CD4-positive, alpha-beta T cell (primary cell): ENCODE data around the gene MARCHF3. TPM values are rescaled to one million over a fixed set of nuclear protein-coding genes. Genes with fewer than 3 reads are reported as not detected.

Experiments
- ATAC-seq: fragments of 200-7000 bp; cut with Tn5 transposase; one replicate; pipeline ENCODE4 v1.10.0; 2022; ENCODE audit warnings: mild to moderate bottlenecking; ENCODE audit not compliant: poor library complexity
- CTCF ChIA-PET: fragments of 350-600 bp; sonication (Branson Sonifier 250); formaldehyde crosslinking; loops from one replicate; lab custom pipeline; 2021; ENCODE audit warnings: antibody characterized with exemption, inconsistent platforms; lab: Charles Lee
- POLR2A ChIA-PET: fragments of 350-600 bp; sonication (Branson Sonifier 250); formaldehyde crosslinking; loops from one replicate; lab custom pipeline; 2021; ENCODE audit warnings: antibody characterized with exemption, inconsistent platforms; lab: Charles Lee
- DNase-seq, 14 experiments: peaks; one replicate each; pipeline ENCODE4 v3.0.0-alpha.2; 2013 to 2020; ENCODE audit warnings: mixed read lengths in 2 of 14
- H3K27ac ChIP-seq, 2 donors: one replicate each; pipeline versions ENCODE4 v1.5.1 to v1.7.0; 2013; ENCODE audit warnings: low read length in 2 of 2, low read depth in 1 of 2, mild to moderate bottlenecking in 1 of 2
- H3K27me3 ChIP-seq, 2 experiments: 1 replicate in 1 of 2; 2 replicates in 1 of 2; pipeline versions ENCODE4 v1.6.1 to v1.7.0; 2013; ENCODE audit warnings: low read length in 2 of 2, control low read depth in 1 of 2, mild to moderate bottlenecking in 1 of 2, moderate library complexity in 1 of 2; ENCODE audit not compliant: insufficient read depth in 2 of 2, control insufficient read depth in 1 of 2
- H3K36me3 ChIP-seq: one replicate; pipeline ENCODE4 v1.6.1; 2013; ENCODE audit warnings: low read length, control low read depth; ENCODE audit not compliant: insufficient read depth
- H3K4me1 ChIP-seq: one replicate; pipeline ENCODE4 v1.6.1; 2013; ENCODE audit warnings: low read length, control low read depth; ENCODE audit not compliant: insufficient read depth
- H3K4me3 ChIP-seq: one replicate; pipeline ENCODE4 v1.5.1; 2013; ENCODE audit warnings: mild to moderate bottlenecking, low read length, moderate library complexity
- H3K9me3 ChIP-seq, 2 experiments: 1 replicate in 1 of 2; 2 replicates in 1 of 2; pipeline versions ENCODE4 v1.6.1 to v1.7.0; 2013; ENCODE audit warnings: low read length in 2 of 2, mild to moderate bottlenecking in 2 of 2, control low read depth in 1 of 2, moderate library complexity in 1 of 2; ENCODE audit not compliant: control insufficient read depth in 1 of 2, insufficient read depth in 1 of 2
- H3K27ac Mint-ChIP-seq: one replicate; pipeline ENCODE4 v1.8.0; 2020; ENCODE audit warnings: mixed read lengths
- H3K27me3 Mint-ChIP-seq: one replicate; pipeline ENCODE4 v1.8.0; 2021; ENCODE audit warnings: mixed read lengths
- H3K36me3 Mint-ChIP-seq: one replicate; pipeline ENCODE4 v1.8.0; 2021; ENCODE audit warnings: low read depth, mixed read lengths
- H3K4me1 Mint-ChIP-seq: one replicate; pipeline ENCODE4 v1.8.0; 2021; ENCODE audit warnings: low read depth, mixed read lengths
- H3K4me3 Mint-ChIP-seq: one replicate; pipeline ENCODE4 v1.8.0; 2020; ENCODE audit warnings: mild to moderate bottlenecking, mixed read lengths
- H3K9me3 Mint-ChIP-seq: one replicate; pipeline ENCODE4 v1.8.0; 2020; ENCODE audit warnings: mixed read lengths
- intact Hi-C, 2 experiments: fragments of 100-400 bp; cut with DNase I in 1 of 2; cut with micrococcal nuclease in 1 of 2; formaldehyde crosslinking; loops; one replicate each; pipeline versions ENCODE4 v1.15.1 to v1.9.0; 2023 to 2025; cut with DNase I, micrococcal nuclease
- total RNA-seq, 174 experiments: library from RNA in 2 of 174; stranded (reverse) in 2 of 174; gene quantifications; one replicate each; pipeline ENCODE4 v1.2.3 and lab custom pipeline; 2021 to 2026
- TF ChIP-seq, protein P1 (sequence below): fragments of 200-600 bp; IDR thresholded peaks from one replicate; pipeline ENCODE4 v1.8.0; 2022; ENCODE audit warnings: antibody characterized with exemption, mild to moderate bottlenecking

Gene MARCHF3
- total RNA-seq, 2 experiments from 2014 or later: 5.2 to 6.2 TPM

DNA sequence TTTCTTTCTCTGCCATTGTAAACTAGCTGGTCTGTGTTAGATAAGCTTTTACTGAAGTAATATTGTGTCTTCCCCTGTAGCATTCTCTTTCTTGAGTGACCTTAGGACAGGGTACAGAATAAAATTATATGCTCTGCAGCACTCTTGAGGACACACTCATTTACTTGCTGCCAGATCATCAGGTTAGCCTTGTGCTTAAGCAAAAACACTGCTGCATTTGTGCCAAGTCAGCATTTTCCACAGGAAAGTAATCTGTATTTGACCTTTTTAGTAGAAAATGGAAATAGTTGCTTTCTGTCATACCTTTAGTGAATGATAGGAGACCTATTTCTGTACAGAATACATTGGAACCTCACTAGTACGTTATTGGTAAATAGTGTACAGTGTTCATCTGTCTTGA, 199.2 kb downstream of the MARCHF3 start:
- Mint-ChIP-seq H3K4me1 (no peaks in the 10 kb centered on the region), H3K27me3 (no peaks in the 10 kb centered on the region), H3K4me3 (no peak overlapping the region), H3K27ac (peak overlapping the region; percentile 8), H3K36me3 (peaks cover 81% of the 10 kb centered on the region), H3K9me3 (no peaks in the 10 kb centered on the region)
- ATAC-seq (no peak), DNase-seq (no peak)
- intact Hi-C loops: no loop called here
- no peak overlapping the region for H3K27ac ChIP-seq
- ChIA-PET CTCF (interaction anchor here (0.6 kb wide), 1 partner anchor 288 kb away, joined by 3 read pairs; no protein-coding TSS in a partner anchor), POLR2A (interaction anchor here (1.3 kb wide), 1 partner anchor 15 kb away, joined by 5 read pairs; no protein-coding TSS in a partner anchor)
- no peaks in the 10 kb centered on the region for H3K4me1 ChIP-seq
- no peaks in the 10 kb centered on the region for H3K9me3 ChIP-seq
- TF ChIP-seq, protein P1, sequence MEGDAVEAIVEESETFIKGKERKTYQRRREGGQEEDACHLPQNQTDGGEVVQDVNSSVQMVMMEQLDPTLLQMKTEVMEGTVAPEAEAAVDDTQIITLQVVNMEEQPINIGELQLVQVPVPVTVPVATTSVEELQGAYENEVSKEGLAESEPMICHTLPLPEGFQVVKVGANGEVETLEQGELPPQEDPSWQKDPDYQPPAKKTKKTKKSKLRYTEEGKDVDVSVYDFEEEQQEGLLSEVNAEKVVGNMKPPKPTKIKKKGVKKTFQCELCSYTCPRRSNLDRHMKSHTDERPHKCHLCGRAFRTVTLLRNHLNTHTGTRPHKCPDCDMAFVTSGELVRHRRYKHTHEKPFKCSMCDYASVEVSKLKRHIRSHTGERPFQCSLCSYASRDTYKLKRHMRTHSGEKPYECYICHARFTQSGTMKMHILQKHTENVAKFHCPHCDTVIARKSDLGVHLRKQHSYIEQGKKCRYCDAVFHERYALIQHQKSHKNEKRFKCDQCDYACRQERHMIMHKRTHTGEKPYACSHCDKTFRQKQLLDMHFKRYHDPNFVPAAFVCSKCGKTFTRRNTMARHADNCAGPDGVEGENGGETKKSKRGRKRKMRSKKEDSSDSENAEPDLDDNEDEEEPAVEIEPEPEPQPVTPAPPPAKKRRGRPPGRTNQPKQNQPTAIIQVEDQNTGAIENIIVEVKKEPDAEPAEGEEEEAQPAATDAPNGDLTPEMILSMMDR: no peak
- H3K36me3 ChIP-seq: peaks cover 67% of the 10 kb centered on the region
- no peaks in the 10 kb centered on the region for H3K27me3 ChIP-seq
- no peak overlapping the region for H3K4me3 ChIP-seq

DNA sequence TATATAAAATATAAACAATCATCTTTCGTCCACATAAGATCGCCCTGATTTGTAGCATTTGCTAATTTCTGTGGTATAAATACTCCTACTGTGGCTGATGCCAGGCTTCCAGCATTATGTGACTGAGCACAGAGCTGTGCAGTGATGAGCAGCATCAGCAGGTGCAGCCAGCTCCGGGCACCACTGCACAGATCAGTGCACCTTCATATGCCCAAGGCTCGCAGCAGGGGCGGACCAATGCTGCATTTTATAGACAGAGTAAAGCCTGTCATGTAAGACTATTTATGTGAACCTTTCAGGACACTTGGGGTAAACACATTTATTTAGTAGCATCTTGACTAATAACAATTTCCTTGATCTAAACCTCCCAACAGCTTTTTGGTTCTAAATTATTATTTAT, 200.3 kb downstream of the MARCHF3 start:
- intact Hi-C loops: no loop called here
- Mint-ChIP-seq H3K4me1 (no peaks in the 10 kb centered on the region), H3K9me3 (no peaks in the 10 kb centered on the region), H3K27ac (no peak overlapping the region), H3K4me3 (no peak overlapping the region), H3K27me3 (no peaks in the 10 kb centered on the region), H3K36me3 (peaks cover 81% of the 10 kb centered on the region)
- H3K27me3 ChIP-seq: no peaks in the 10 kb centered on the region
- H3K4me1 ChIP-seq: no peaks in the 10 kb centered on the region
- POLR2A ChIA-PET: interaction anchor here (1.6 kb wide), 1 partner anchor 52 kb away, joined by 4 read pairs; no protein-coding TSS in a partner anchor
- CTCF ChIA-PET: no interaction called here
- DNase-seq (no peak), ATAC-seq (no peak)
- peaks cover 72% of the 10 kb centered on the region for H3K36me3 ChIP-seq
- no peak overlapping the region for H3K4me3 ChIP-seq
- H3K9me3 ChIP-seq: no peaks in the 10 kb centered on the region
- H3K27ac ChIP-seq: no peak overlapping the region
- TF ChIP-seq, protein P1: no peak

DNA sequence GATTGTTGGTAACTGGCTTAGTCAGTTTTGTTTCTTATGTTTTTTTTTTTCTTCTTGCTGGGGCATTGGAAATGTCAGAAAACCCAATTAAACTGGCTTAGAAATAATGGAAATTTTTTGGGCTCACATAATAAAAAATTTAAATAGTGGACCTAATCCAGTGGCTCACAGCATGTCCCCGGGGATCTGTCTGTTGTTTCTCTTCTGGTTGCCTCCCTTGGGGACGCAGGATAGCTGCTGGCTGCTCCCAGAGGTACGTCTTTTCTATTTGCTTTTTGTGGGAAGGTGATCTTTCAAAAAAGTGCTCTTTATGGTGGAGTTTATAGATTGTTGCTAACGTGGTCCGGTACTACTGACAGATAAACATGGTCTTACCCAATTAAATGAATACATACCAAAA, 201.3 kb downstream of the MARCHF3 start:
- intact Hi-C loops: no loop called here
- Mint-ChIP-seq H3K4me1 (no peaks in the 10 kb centered on the region), H3K27me3 (no peaks in the 10 kb centered on the region), H3K9me3 (no peaks in the 10 kb centered on the region), H3K4me3 (no peak overlapping the region), H3K36me3 (peaks cover 79% of the 10 kb centered on the region), H3K27ac (no peak overlapping the region)
- ATAC-seq: no peak
- DNase-seq: no peak
- Histone ChIP-seq H3K4me1 (no peaks in the 10 kb centered on the region), H3K4me3 (no peak overlapping the region), H3K36me3 (peaks cover 65% of the 10 kb centered on the region), H3K9me3 (no peaks in the 10 kb centered on the region), H3K27ac (no peak overlapping the region), H3K27me3 (no peaks in the 10 kb centered on the region)
- CTCF ChIA-PET: no interaction called here
- POLR2A ChIA-PET: interaction anchor here (0.6 to 1.6 kb wide), 2 partner anchors 10 to 51 kb away, joined by 4 read pairs; no protein-coding TSS in a partner anchor
- TF ChIP-seq, protein P1: no peak
